ENCODE results near the gene FBXL7.

GRCh38 chr5:15902066-15902465 lies 402.1 kb downstream of the FBXL7 start:
- no peak for TF ChIP-seq CTCF (IDR thresholded peaks at IDR 0.05; ENCODE audit: low read depth, low read length)
- TF ChIP-seq EZH2phosphoT487 (IDR thresholded peaks at IDR 0.05; ENCODE audit: low read depth): no peak

Data from OCI-LY3 (cell line).